ENCODE results near the gene HNRNPA3.
"Not testable (repeated sequence)": the region's sequence is repeated elsewhere in the genome, so short reads cannot be mapped to it uniquely, and the experiment has no call there.

HNRNPA3 gene

GRCh38 chr2:177254433-177255226 is 42.0 kb downstream of the HNRNPA3 start:
- DNase-seq (ENCODE audit: low read depth in 2 of 2) = no peak

- no peak for DNase-seq (ENCODE audit: low read depth in 2 of 2)
Measured at GRCh38 chr2:177255227-177255601, 42.6 kb downstream of the HNRNPA3 start.

- no peak for DNase-seq (ENCODE audit: low read depth in 2 of 2)
Measured at GRCh38 chr2:177256026-177256425, 43.4 kb downstream of the HNRNPA3 start.

- no peak for DNase-seq (ENCODE audit: low read depth in 2 of 2)
Measured at GRCh38 chr2:177256695-177257094, 44.1 kb downstream of the HNRNPA3 start.

- no peak for DNase-seq (ENCODE audit: low read depth in 2 of 2)
Measured at GRCh38 chr2:177257471-177257870, 44.9 kb downstream of the HNRNPA3 start.

GRCh38 chr2:177258059-177258458 is 45.5 kb downstream of the HNRNPA3 start:
- no peak for DNase-seq (ENCODE audit: low read depth in 2 of 2)

- no peak for DNase-seq (ENCODE audit: low read depth in 2 of 2)
Measured at GRCh38 chr2:177260379-177260778, 47.8 kb downstream of the HNRNPA3 start.

GRCh38 chr2:177261116-177262060 is 48.8 kb downstream of the HNRNPA3 start:
- DNase-seq (ENCODE audit: low read depth in 2 of 2) = no peak

GRCh38 chr2:177262092-177262491 is 49.5 kb downstream of the HNRNPA3 start:
- no peak for DNase-seq (ENCODE audit: low read depth in 2 of 2)

GRCh38 chr2:177262958-177263450 is 50.4 kb downstream of the HNRNPA3 start:
- no peak for DNase-seq (ENCODE audit: low read depth in 2 of 2)

- peak; percentile 88 to 92 for DNase-seq (ENCODE audit: low read depth in 2 of 2)
Measured at GRCh38 chr2:177263451-177264208, 51.0 kb downstream of the HNRNPA3 start.

- no peak for DNase-seq (ENCODE audit: low read depth in 2 of 2)
Measured at GRCh38 chr2:177264209-177264692, 51.7 kb downstream of the HNRNPA3 start.

GRCh38 chr2:177264693-177265587 is 52.3 kb downstream of the HNRNPA3 start, which contains the start of gene NFE2L2:
NFE2L2 (minus strand) TSS chr2:177264727; CDS start chr2:177264576, 151 bp downstream.
- peak; percentile 84 to 88 for DNase-seq (ENCODE audit: low read depth in 2 of 2)

GRCh38 chr2:177265824-177266817 is 53.5 kb downstream of the HNRNPA3 start:
- DNase-seq (ENCODE audit: low read depth in 2 of 2) = no peak

GRCh38 chr2:177266955-177267354 is 54.4 kb downstream of the HNRNPA3 start:
- DNase-seq (ENCODE audit: low read depth in 2 of 2) = not testable (repeated sequence)

- no peak for DNase-seq (ENCODE audit: low read depth in 2 of 2)
Measured at GRCh38 chr2:177268187-177268871, 55.7 kb downstream of the HNRNPA3 start.

- no peak for DNase-seq (ENCODE audit: low read depth in 2 of 2)
Measured at GRCh38 chr2:177268901-177269300, 56.3 kb downstream of the HNRNPA3 start.

- DNase-seq (ENCODE audit: low read depth in 2 of 2) = no peak
Measured at GRCh38 chr2:177270531-177270930, 57.9 kb downstream of the HNRNPA3 start.
